Stimulated activated CD4-positive, alpha-beta T cell treated with anti-CD3 and anti-CD28 coated beads, Interleukin-15, amount 100 ng/mL, for 24 hours (primary cell): Measurements from ENCODE around the gene MAGOHB.
"Not testable (repeated sequence)": the region's sequence is repeated elsewhere in the genome, so short reads cannot be mapped to it uniquely, and the experiment has no call there.

Experiments used
- DNase-seq: peaks from one replicate; pipeline ENCODE4 v3.0.0-alpha.2; 2020

Gene MAGOHB

GRCh38 chr12:10611258-10611657 lies 2.2 kb downstream of the MAGOHB start:
- DNase-seq: not testable (repeated sequence)

- no peak for DNase-seq
Observed at GRCh38 chr12:10610188-10610587, 3.2 kb downstream of the MAGOHB start.

GRCh38 chr12:10607885-10608458 lies 5.4 kb downstream of the MAGOHB start:
- no peak for DNase-seq

DNA sequence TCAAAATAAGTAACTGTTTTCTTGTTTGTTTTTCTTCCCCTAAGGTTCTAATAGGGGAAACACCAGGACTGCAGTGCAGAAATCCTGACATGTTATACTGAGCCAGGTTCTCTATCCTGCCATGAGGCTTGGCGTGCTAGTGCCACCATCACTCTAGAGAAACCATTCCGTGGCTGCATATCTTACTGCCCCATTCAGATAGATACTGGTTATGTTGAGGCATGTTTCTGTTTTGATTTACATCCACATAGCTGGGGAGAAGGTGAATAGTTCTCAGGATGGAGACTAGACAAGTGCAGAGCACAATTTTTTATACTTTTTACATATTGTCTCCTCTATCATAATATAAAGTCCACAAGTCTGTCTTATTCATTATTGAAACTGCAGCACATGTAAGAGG lies 11.5 kb downstream of the MAGOHB start:
- no peak for DNase-seq

GRCh38 chr12:10600988-10601387 lies 12.4 kb downstream of the MAGOHB start:
- DNase-seq: no peak

- DNase-seq: no peak
Observed at GRCh38 chr12:10595881-10596280, 17.5 kb downstream of the MAGOHB start.

GRCh38 chr12:10590966-10591365 lies 22.4 kb downstream of the MAGOHB start:
- DNase-seq: no peak

GRCh38 chr12:10584415-10584814 lies 29.0 kb downstream of the MAGOHB start:
- DNase-seq: no peak

GRCh38 chr12:10582704-10583103 lies 30.7 kb downstream of the MAGOHB start:
- no peak for DNase-seq

- DNase-seq: not testable (repeated sequence)
Observed at GRCh38 chr12:10582133-10582532, 31.3 kb downstream of the MAGOHB start.

DNA sequence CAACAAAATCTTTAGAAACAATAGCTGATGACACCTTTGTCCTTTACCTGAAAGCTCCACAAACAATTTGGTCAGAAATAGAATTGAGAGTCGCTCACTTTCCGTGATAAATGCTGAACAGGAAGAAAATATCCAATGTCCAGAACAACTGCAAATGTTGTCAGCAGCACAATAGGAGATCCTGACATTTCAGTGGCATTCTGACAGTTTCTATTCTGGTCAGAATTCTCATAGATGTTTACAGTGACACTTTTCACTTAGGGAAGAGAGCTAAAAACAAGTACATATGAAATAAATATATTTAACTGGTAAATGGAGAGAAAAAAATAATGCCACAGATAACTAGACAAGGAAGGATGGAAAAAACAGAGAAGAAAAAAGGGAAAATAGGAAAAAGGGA lies 39.1 kb downstream of the MAGOHB start:
- no peak for DNase-seq

DNA sequence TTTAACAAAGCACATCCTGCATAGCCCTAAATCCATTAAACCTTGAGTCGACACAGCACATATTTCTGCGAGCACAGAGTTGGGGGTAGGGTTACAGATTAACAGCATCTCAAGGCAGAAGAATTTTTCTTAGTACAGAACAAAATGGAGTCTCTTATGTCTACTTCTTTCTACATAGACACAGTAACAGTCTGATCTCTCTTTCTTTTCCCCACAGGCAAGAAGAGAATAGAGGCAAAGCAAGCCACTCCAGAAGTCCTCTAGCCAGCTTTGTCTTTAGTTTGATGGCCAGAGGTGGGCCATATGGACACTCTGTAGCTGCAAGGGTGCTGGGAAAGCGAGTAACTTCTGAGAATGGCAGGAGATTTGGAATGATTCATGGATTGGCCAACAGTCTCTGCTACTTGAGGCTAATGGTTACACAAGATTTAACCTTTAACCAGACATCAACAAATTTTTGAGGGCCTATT lies 41.4 kb downstream of the MAGOHB start:
- DNase-seq: not testable (repeated sequence)

DNA sequence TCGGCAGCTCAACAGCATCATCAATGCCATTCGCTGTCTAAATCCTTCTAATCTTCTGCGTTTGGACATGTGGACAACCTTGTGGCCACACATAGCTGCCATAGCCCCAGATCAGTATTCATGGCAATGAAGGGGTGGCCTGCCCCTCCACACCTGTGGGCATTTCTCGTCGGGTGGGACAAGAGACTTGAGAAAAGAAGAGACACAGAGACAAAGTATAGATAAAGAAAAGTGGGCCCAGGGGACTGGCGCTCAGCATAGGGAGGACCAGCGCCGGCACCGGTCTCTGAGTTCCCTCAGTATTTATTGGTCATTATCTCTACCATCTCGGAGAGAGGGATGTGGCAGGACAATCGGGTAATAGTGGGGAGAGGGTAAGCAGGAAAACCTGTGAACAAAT lies 42.3 kb downstream of the MAGOHB start:
- DNase-seq: no peak

- DNase-seq: no peak
Observed at GRCh38 chr12:10567813-10568212, 45.6 kb downstream of the MAGOHB start.

DNA sequence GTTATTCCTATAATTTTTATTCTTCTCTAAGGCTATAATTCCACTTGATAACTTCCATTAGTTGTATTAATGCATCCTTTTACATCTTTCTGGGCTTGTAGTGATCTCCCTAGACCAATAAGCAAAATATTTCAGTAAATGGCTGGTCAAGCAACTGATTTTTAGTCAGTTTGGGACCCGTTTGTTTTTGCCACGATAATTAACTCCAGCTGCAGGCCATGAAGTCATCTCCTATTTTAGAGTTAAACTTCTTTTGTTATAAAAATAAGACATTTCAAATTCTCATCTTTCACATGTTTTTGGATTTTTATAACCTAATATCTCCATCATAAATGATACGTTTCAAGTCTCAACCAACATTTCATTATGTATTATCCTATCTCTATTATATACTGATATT lies 49.4 kb downstream of the MAGOHB start:
- DNase-seq: no peak

DNA sequence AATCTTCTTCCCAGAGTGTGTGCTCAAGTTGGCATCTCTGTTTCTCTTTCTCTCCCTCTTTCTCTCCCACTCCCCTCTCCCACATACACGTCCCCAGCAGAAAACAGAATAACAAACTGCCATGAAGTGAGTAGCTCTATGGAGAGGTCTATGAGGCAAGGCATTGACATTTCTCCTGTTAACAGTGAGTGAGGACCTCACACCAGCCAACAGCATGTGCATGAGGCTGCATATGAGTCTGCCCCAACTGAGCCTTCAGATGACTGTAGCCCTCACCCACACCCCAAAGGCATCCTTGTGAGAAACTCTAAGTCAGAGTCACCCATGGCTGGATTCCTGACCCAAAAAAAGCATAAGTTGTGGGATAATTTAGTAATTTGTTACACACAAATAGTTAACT lies 50.4 kb downstream of the MAGOHB start:
- DNase-seq: no peak

DNA sequence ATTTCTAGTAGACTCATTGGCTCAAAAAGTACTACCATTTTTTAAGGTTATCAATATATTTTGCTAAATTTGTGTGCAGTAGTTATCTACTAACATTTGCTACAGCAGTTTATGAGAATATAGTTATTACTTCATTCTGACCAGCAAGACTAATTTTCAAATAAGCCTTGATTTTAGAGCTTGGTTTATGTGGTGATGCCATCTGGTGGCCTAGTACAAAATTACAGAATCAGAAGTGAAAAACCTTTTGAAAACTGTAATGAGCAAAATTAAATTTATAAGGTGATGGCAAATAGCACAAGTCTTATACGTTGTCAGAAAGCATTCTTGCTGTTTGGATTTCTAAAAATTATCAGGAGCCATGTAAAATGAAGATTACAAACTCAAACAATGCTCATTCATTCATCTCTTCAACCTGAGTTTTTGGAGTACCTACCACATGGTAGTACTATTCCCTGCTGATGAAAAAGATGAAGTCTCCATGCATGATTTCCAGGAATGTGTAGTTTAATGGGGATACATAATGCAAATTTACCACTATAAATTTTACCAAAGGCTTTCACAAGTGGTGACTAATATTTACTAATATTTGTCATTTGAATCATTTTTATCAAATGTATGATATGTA lies 51.0 kb downstream of the MAGOHB start:
- no peak for DNase-seq

- DNase-seq: no peak
Observed at GRCh38 chr12:10559244-10559643, 54.2 kb downstream of the MAGOHB start.

GRCh38 chr12:10558789-10559188 lies 54.6 kb downstream of the MAGOHB start:
- DNase-seq: no peak

DNA sequence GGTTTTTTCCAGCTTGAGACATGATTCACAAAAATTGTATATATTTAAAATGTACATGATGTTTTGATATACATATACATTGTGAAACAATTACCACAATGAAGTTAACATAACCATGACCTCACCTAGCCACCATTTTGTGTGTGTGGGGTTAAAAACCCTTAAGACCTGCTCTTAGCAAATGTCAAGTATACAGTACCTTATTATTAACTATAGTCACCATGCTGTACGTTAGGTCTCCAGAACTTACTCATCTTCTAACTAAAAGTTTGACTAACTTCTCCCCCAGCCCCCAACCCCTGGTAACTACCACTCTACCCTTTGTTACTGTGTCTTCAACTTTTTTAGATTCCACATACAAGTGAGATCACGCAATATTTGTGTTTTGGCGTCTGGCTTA lies 55.1 kb downstream of the MAGOHB start:
- no peak for DNase-seq

DNA sequence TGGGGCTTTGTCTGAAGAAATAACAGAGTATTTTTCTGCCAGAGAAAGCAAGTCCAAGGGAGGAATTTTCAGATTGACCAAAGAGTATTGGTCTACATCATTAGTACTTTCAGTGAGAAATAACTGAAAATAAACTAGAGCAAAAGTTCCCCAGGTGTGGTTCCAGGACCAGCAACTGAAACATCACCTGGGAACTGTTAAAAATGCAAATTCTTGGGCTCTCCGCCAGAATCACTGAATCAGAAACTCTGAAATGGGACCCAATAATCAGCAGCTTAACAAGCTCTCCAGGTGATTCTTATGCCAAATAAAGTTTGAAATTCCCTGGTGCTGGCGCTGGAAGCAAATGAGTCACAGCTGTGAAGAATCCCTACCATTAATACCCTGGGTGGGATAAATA lies 55.6 kb downstream of the MAGOHB start:
- no peak for DNase-seq

- no peak for DNase-seq
Observed at GRCh38 chr12:10557329-10557728, 56.1 kb downstream of the MAGOHB start.

- no peak for DNase-seq
Observed at GRCh38 chr12:10554756-10555481, 58.5 kb downstream of the MAGOHB start.

DNA sequence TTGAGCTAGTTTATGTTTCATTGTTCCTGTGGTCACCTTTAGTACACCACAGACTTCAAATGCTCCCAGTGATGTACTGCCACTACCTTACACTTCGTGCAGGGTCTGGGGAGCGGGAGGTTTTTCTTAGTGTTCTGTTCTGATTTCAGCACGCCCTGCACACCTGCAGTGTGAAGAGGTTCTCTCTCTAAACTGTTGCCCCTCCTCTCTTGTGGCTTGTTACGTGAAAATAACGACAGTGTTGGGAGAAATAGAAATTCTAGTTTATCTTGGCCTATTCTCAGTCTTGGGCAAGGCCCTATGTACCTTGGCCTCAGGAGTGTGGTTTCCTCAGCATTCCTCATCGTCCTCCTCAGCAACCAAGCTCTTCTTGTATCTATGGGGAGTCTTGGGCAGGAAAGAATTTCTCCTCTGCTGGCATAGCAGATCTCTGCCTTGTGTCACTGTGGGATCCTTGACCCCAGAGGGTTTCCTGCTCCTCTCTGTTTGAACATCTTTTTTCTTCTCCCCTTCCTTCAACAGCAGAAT lies 59.1 kb downstream of the MAGOHB start:
- no peak for DNase-seq
